RWPE1 (cell line): ENCODE data around the gene ST3GAL6.

ENCODE experiments used
- CTCF ChIA-PET: fragments of 350-600 bp; sonication (Branson Sonifier 250); formaldehyde crosslinking; extraction: SDS; loops from one replicate; lab custom pipeline; 2021; lab: Yijun Ruan, JAX
- POLR2A ChIA-PET: fragments of 400-600 bp; formaldehyde crosslinking; extraction: SDS; loops from one replicate; lab custom pipeline; 2020; ENCODE audit warnings: antibody characterized with exemption; ENCODE audit not compliant: low non-redundant PET; lab: Yijun Ruan, JAX
- DNase-seq: peaks from one replicate; pipeline ENCODE4 v3.0.0; 2012; ENCODE audit warnings: low spot score
- H3K27ac ChIP-seq: fragments of 450-650 bp; 2 replicates; pipeline ENCODE4 v1.5.1; 2017
- TF ChIP-seq, protein P1 (sequence below): fragments of 450-650 bp; conservative IDR thresholded peaks from 2 replicates; pipeline ENCODE4 v1.5.1; 2017; ENCODE audit warnings: low read depth, mild to moderate bottlenecking

ST3GAL6 gene

GRCh38 chr3:98779541-98780335 is 16.6 kb downstream of the ST3GAL6 start:
- no peak for DNase-seq
- H3K27ac ChIP-seq, result no peak overlapping the region
- CTCF ChIA-PET, result interaction anchor here (0.6 to 0.7 kb wide), 3 partner anchors 14 to 106 kb away, joined by 3 to 4 read pairs (median 3); no protein-coding TSS in a partner anchor
- POLR2A ChIA-PET, result no interaction called here
- TF ChIP-seq, protein P1, sequence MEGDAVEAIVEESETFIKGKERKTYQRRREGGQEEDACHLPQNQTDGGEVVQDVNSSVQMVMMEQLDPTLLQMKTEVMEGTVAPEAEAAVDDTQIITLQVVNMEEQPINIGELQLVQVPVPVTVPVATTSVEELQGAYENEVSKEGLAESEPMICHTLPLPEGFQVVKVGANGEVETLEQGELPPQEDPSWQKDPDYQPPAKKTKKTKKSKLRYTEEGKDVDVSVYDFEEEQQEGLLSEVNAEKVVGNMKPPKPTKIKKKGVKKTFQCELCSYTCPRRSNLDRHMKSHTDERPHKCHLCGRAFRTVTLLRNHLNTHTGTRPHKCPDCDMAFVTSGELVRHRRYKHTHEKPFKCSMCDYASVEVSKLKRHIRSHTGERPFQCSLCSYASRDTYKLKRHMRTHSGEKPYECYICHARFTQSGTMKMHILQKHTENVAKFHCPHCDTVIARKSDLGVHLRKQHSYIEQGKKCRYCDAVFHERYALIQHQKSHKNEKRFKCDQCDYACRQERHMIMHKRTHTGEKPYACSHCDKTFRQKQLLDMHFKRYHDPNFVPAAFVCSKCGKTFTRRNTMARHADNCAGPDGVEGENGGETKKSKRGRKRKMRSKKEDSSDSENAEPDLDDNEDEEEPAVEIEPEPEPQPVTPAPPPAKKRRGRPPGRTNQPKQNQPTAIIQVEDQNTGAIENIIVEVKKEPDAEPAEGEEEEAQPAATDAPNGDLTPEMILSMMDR, result no peak

GRCh38 chr3:98780343-98780742 is 17.2 kb downstream of the ST3GAL6 start:
- ChIA-PET POLR2A (no interaction called here), CTCF (interaction anchor here (0.6 to 0.7 kb wide), 2 partner anchors 13 to 15 kb away, joined by 3 read pairs; no protein-coding TSS in a partner anchor)
- no peak for DNase-seq
- no peak overlapping the region for H3K27ac ChIP-seq
- TF ChIP-seq, protein P1, result no peak

- POLR2A ChIA-PET, result no interaction called here
- DNase-seq, result no peak
- TF ChIP-seq, protein P1, result no peak
- H3K27ac ChIP-seq, result no peak overlapping the region
- CTCF ChIA-PET, result no interaction called here
Observed at GRCh38 chr3:98782824-98783500, 19.8 kb downstream of the ST3GAL6 start.

GRCh38 chr3:98784042-98784441 is 20.9 kb downstream of the ST3GAL6 start:
- peak overlapping the region; percentile 69 for H3K27ac ChIP-seq
- ChIA-PET POLR2A (no interaction called here), CTCF (interaction anchor here (0.6 kb wide), 1 partner anchor 491 kb away, joined by 3 read pairs; no protein-coding TSS in a partner anchor)

DNA sequence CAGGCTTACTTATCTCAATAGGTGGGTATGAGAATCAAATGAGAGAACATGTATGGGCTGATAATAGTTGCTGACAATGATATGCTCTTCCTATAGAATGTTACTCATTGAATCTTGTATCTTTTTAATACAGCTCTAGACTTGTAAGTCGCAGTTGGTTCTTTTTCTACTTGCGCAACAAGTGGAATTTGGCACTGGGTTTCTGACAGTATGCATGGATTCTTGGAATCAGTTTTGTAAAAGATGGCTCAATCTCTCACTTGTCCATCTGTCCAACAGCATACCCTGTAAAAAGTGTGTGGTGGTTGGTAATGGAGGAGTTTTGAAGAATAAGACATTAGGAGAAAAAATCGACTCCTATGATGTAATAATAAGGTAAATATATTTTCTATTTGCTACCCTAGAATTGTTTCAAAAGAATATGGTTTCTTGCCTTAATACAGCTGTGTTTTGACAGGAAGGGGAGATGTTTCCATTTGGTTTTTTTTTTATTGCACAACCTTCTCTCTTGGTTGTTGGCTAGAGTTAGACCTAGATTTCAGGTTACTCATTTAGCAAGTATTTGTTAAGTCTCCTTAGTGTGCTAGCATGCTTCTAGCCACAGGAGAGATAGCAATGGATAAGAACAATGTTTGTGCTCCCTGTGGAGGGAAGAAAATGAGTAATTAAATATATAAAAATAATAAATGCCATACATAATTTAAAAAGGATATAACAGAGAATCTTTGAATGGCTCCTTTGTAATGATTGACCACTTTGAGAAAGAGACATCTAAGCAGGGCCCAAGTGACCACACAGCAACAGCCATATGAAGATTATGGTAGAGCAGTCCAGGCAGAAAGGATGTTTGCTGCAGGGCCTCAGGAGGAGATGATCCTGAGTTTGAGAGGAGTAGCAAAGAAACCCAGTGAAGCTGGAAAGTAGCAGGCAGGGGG is 21.8 kb downstream of the ST3GAL6 start:
- peak; percentile 32 for DNase-seq
- TF ChIP-seq, protein P1, result no peak
- POLR2A ChIA-PET, result no interaction called here
- H3K27ac ChIP-seq, result peak overlapping the region; percentile 79
- CTCF ChIA-PET, result interaction anchor here (0.6 kb wide), 1 partner anchor 59 kb away, joined by 5 read pairs; no protein-coding TSS in a partner anchor

More at GRCh38 chr3:98784042-98784441, 20.9 kb downstream of the ST3GAL6 start:
- TF ChIP-seq, protein P1, result no peak
- DNase-seq, result no peak
